CD4-positive, alpha-beta memory T cell (primary cell): Measurements from ENCODE around the gene CAPRIN2. TPM values are rescaled to one million over a fixed set of nuclear protein-coding genes. Genes with fewer than 3 reads are reported as not detected.

Experiments used
- CTCF ChIA-PET: fragments of 350-600 bp; sonication (Branson Sonifier 250); formaldehyde crosslinking; loops from one replicate; lab custom pipeline; 2021; ENCODE audit warnings: inconsistent platforms; ENCODE audit not compliant: partially characterized antibody; lab: Charles Lee
- POLR2A ChIA-PET: fragments of 350-600 bp; sonication (Branson Sonifier 250); formaldehyde crosslinking; loops from one replicate; lab custom pipeline; 2021; ENCODE audit not compliant: partially characterized antibody; lab: Charles Lee
- DNase-seq, 5 donors: peaks; one replicate each; pipeline versions ENCODE4 v3.0.0 to v3.0.0-alpha.2; 2020 to 2022; ENCODE audit warnings: mixed read lengths in 1 of 5
- H3K27ac ChIP-seq: one replicate; pipeline ENCODE4 v1.7.0; 2013; ENCODE audit warnings: low read depth, low read length
- H3K27me3 ChIP-seq: 2 replicates; pipeline ENCODE4 v1.7.0; 2013; ENCODE audit warnings: mild to moderate bottlenecking, low read length, moderate library complexity; ENCODE audit not compliant: insufficient read depth
- H3K36me3 ChIP-seq: 2 replicates; pipeline ENCODE4 v1.7.0; 2013; ENCODE audit warnings: mild to moderate bottlenecking, low read length, moderate library complexity; ENCODE audit not compliant: insufficient read depth
- H3K4me1 ChIP-seq: 2 replicates; pipeline ENCODE4 v1.7.0; 2013; ENCODE audit warnings: mild to moderate bottlenecking, low read length, moderate library complexity; ENCODE audit not compliant: insufficient read depth
- H3K4me3 ChIP-seq, 2 donors: one replicate each; pipeline ENCODE4 v1.7.0; 2013; ENCODE audit warnings: low read length in 2 of 2, mild to moderate bottlenecking in 1 of 2
- H3K9me3 ChIP-seq, 2 donors: one replicate each; pipeline ENCODE4 v1.7.0; 2013; ENCODE audit warnings: low read length in 2 of 2, control low read depth in 1 of 2; ENCODE audit not compliant: control insufficient read depth in 1 of 2
- H3K27ac Mint-ChIP-seq, 7 donors: one replicate each; pipeline ENCODE4 v1.8.0; 2020 to 2021; ENCODE audit warnings: mixed read lengths in 7 of 7, mild to moderate bottlenecking in 6 of 7, inconsistent platforms in 3 of 7, moderate library complexity in 3 of 7
- H3K27me3 Mint-ChIP-seq, 2 donors: one replicate each; pipeline ENCODE4 v1.8.0; 2020 to 2021; ENCODE audit warnings: mixed read lengths in 2 of 2
- H3K36me3 Mint-ChIP-seq, 2 donors: one replicate each; pipeline ENCODE4 v1.8.0; 2020 to 2021; ENCODE audit warnings: mixed read lengths in 2 of 2, inconsistent platforms in 1 of 2, mild to moderate bottlenecking in 1 of 2
- H3K4me1 Mint-ChIP-seq, 4 donors: one replicate each; pipeline ENCODE4 v1.8.0; 2020 to 2021; ENCODE audit warnings: mixed read lengths in 4 of 4, mild to moderate bottlenecking in 1 of 4
- H3K4me3 Mint-ChIP-seq, 8 donors: one replicate each; pipeline ENCODE4 v1.8.0; 2020 to 2021; ENCODE audit warnings: mixed read lengths in 8 of 8, mild to moderate bottlenecking in 7 of 8, moderate library complexity in 6 of 8, inconsistent platforms in 3 of 8
- H3K9me3 Mint-ChIP-seq, 8 donors: one replicate each; pipeline ENCODE4 v1.8.0; 2020 to 2021; ENCODE audit warnings: mixed read lengths in 8 of 8, mild to moderate bottlenecking in 5 of 8, inconsistent platforms in 3 of 8, moderate library complexity in 1 of 8
- intact Hi-C: fragments of 100-400 bp; cut with micrococcal nuclease; formaldehyde crosslinking; loops from one replicate; pipeline ENCODE4 v1.15.1; 2023
- polyA plus RNA-seq, 2 donors: library from polyadenylated mRNA; unstranded; fragments of 300-500 nt; fragmentation: Illumina TruSeq; gene quantifications; one replicate each; pipeline ENCODE4 v1.2.3, GENCODE V29; 2021
- total RNA-seq, 2 experiments: library from RNA; stranded (reverse); gene quantifications; one replicate each; pipeline ENCODE4 v1.2.3, GENCODE V29; 2021

CAPRIN2 gene
- total and polyA plus RNA-seq, 4 experiments from 2014 or later: 4.5 to 47.0 (median 25.8) TPM

- intact Hi-C loops: loop anchor here (10.0 kb wide), 1 partner anchor 1978 kb away; the partner anchor contains the start of gene DNM1L
- Mint-ChIP-seq H3K4me3 (peak overlapping the region; percentile 96 to 98 (median 98)), H3K4me1 (peaks cover 25 to 46% (median 37%) of the 10 kb centered on the region in 4 donors), H3K27me3 (no peaks in the 10 kb centered on the region), H3K27ac (peak overlapping the region in 4 of 7 donors; percentile 92 to 97 (median 95)), H3K9me3 (no peaks in the 10 kb centered on the region), H3K36me3 (peaks cover 4 to 17% of the 10 kb centered on the region in 2 donors)
- CTCF ChIA-PET: interaction anchor here (0.9 to 1.2 kb wide), 3 partner anchors 13 to 1379 kb away, joined by 3 to 5 read pairs (median 4); partner anchors contain the start of gene CAPRIN2
- peak overlapping the region; percentile 86 to 99 for H3K4me3 ChIP-seq
- POLR2A ChIA-PET: interaction anchor here (0.6 to 5.0 kb wide), 3 partner anchors 58 to 1315 kb away, joined by 5 to 43 read pairs (median 5); partner anchors contain the start of genes CAPRIN2 and ERGIC2
- H3K9me3 ChIP-seq: no peaks in the 10 kb centered on the region
- H3K36me3 ChIP-seq: no peaks in the 10 kb centered on the region
- peak in 1 of 5 donors; percentile 1 for DNase-seq
- peak overlapping the region; percentile 63 for H3K27ac ChIP-seq
- H3K4me1 ChIP-seq: peaks cover 35% of the 10 kb centered on the region
- H3K27me3 ChIP-seq: no peaks in the 10 kb centered on the region
Measured at GRCh38 chr12:30696486-30696885, 58.3 kb downstream of the CAPRIN2 start.

GRCh38 chr12:30696103-30696408 is 58.7 kb downstream of the CAPRIN2 start:
- H3K9me3 Mint-ChIP-seq: no peaks in the 10 kb centered on the region
- no peaks in the 10 kb centered on the region for H3K27me3 ChIP-seq
- peaks cover 4 to 17% of the 10 kb centered on the region in 2 donors for H3K36me3 Mint-ChIP-seq
- ChIA-PET POLR2A (interaction anchor here (0.6 to 5.0 kb wide), 4 partner anchors 47 to 1315 kb away, joined by 3 to 43 read pairs (median 5); partner anchors contain the start of genes CAPRIN2 and ERGIC2), CTCF (interaction anchor here (0.7 to 2.4 kb wide), 9 partner anchors 11 to 1984 kb away, joined by 3 to 12 read pairs (median 4); partner anchors contain the start of gene CAPRIN2)
- peaks cover 28 to 48% (median 39%) of the 10 kb centered on the region in 4 donors for H3K4me1 Mint-ChIP-seq
- H3K27ac Mint-ChIP-seq: peak overlapping the region; percentile 88 to 97 (median 95)
- intact Hi-C loops: loop anchor here (10.0 kb wide), 1 partner anchor 1979 kb away; the partner anchor contains the start of gene DNM1L
- peak overlapping the region; percentile 96 to 98 (median 98) for H3K4me3 Mint-ChIP-seq
- H3K27me3 Mint-ChIP-seq: no peaks in the 10 kb centered on the region
- peak overlapping the region; percentile 63 for H3K27ac ChIP-seq
- no peak for DNase-seq
- H3K4me1 ChIP-seq: peaks cover 35% of the 10 kb centered on the region
- peak overlapping the region; percentile 86 to 99 for H3K4me3 ChIP-seq
- no peaks in the 10 kb centered on the region for H3K9me3 ChIP-seq
- H3K36me3 ChIP-seq: no peaks in the 10 kb centered on the region

DNA sequence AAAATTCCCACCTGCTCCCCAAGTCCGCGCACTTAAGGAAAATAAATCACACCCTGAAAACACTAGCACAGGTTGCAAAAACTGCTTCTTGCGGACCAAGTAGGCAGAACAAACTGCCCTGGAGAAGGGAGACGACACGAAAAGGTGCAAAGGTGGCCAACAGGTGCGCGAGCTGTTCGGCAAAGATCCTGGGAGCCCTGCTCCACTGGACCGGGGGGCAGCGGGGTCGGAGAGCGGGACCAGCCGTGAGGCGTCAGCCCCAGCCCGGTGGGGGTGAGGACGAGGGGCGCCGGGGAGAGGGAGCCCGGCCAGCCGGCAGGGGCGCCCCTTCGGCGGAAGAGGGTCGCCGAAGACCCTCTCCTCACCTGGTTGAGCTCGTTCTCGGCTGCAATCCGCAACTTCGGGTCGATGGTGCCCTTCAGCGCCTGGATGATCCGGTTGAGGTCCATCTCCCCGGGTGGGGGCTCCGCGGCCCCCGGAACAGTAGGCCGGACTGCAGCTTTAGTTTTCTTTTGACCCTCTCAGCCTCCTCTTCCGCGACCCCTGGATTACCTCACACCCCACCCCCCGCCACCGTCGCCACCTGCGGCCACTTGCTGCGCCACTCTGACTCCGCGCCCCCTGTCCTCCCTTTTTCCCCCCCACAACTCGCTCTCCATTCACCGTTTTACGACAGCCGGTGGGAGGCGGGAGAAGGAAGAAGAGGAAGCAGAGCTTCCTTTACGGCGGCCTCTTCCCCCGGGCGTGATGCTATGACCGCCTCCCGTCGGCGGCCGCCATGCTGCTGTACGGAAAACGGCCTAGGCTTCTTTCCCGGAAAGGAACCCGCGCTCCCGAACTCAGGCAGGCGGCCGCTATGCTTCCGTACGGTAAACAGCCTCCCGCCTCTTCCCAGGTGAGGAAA is 59.3 kb downstream of the CAPRIN2 start, which contains the start of gene IPO8:
Gene IPO8 (minus strand): TSS at position 671 of the 904 bp plus-strand sequence. CDS start 222 bp downstream, at position 449.
- ChIA-PET POLR2A (interaction anchor here (0.8 to 5.0 kb wide), 5 partner anchors 12 to 1314 kb away, joined by 3 to 43 read pairs (median 3); partner anchors contain the start of genes CAPRIN2 and ERGIC2), CTCF (interaction anchor here (0.7 to 2.4 kb wide), 11 partner anchors 11 to 1985 kb away, joined by 3 to 12 read pairs (median 4); partner anchors contain the start of gene CAPRIN2)
- peaks cover 4 to 17% of the 10 kb centered on the region in 2 donors for H3K36me3 Mint-ChIP-seq
- peak within 1 kb of the TSS; percentile 96 to 98 (median 98) for H3K4me3 Mint-ChIP-seq
- DNase-seq: peak; percentile 79 to 87 (median 81)
- Histone ChIP-seq H3K27ac (peak within 1 kb of the TSS; percentile 63), H3K36me3 (no peaks in the 10 kb centered on the region), H3K9me3 (no peaks in the 10 kb centered on the region), H3K27me3 (no peaks in the 10 kb centered on the region), H3K4me1 (peaks cover 35% of the 10 kb centered on the region), H3K4me3 (peak within 1 kb of the TSS; percentile 86 to 99)
- intact Hi-C loops: loop anchor here (1.0 to 10.0 kb wide), 5 partner anchors 59 to 1979 kb away; partner anchors contain the start of genes CAPRIN2, DDX11, DNM1L and ERGIC2
- no peaks in the 10 kb centered on the region for H3K27me3 Mint-ChIP-seq
- peaks cover 29 to 49% (median 39%) of the 10 kb centered on the region in 4 donors for H3K4me1 Mint-ChIP-seq
- H3K27ac Mint-ChIP-seq: peak within 1 kb of the TSS; percentile 88 to 97 (median 95)
- no peaks in the 10 kb centered on the region for H3K9me3 Mint-ChIP-seq

DNA sequence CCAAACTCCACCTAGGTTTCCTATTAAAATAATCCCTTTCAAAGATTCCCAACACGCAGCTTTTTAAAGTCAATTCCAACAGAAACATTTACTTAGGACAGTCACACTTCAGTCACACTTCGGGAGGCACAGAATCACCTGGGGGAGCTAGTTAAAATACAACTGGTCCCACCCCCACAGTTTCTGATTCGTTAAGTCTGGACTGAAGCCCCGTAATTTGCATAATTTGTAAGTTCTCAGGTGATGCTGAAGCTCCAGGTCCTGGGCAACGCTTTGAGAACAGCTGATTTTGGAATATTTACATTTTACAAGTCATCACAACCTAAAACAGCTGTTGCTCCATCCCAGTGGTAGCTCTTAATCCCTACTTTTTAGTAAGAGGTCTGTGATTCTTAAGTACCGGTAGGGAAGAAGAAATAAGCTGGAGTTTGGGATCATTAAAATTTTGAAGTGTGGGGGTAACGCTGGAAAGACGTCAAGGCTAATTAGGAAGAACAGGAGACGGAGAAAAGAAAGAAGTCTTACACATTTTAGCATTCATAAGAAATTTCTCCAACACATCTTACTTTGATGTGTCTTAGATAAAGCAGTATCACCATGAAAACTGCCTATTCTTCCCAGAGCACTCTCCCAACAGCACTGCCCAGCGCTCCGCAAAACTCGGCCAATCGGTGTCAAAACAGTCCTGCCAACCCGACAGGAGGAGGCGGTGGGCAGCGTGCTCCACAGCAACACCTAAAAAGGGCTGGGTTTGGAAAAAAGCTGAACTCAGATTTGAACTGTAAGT is 60.1 kb downstream of the CAPRIN2 start:
- Histone ChIP-seq H3K36me3 (no peaks in the 10 kb centered on the region), H3K4me3 (peak overlapping the region; percentile 86 to 99), H3K9me3 (no peaks in the 10 kb centered on the region), H3K4me1 (peaks cover 35% of the 10 kb centered on the region), H3K27ac (peak overlapping the region; percentile 63), H3K27me3 (no peaks in the 10 kb centered on the region)
- ChIA-PET CTCF (interaction anchor here (0.7 to 2.4 kb wide), 9 partner anchors 10 to 1175 kb away, joined by 3 to 12 read pairs (median 4); partner anchors contain the start of gene CAPRIN2), POLR2A (interaction anchor here (1.0 to 5.0 kb wide), 3 partner anchors 11 to 59 kb away, joined by 3 to 43 read pairs (median 3); partner anchors contain the start of gene CAPRIN2)
- DNase-seq: peak in 3 of 5 donors; percentile 3 to 4 (median 4)
- peaks cover 8 to 17% of the 10 kb centered on the region in 2 donors for H3K36me3 Mint-ChIP-seq
- intact Hi-C loops: loop anchor here (1.0 to 10.0 kb wide), 5 partner anchors 60 to 1980 kb away; partner anchors contain the start of genes CAPRIN2, DDX11, DNM1L and ERGIC2
- H3K4me3 Mint-ChIP-seq: peak overlapping the region; percentile 94 to 98 (median 98)
- no peaks in the 10 kb centered on the region for H3K9me3 Mint-ChIP-seq
- peaks cover 30 to 50% (median 42%) of the 10 kb centered on the region in 4 donors for H3K4me1 Mint-ChIP-seq
- H3K27ac Mint-ChIP-seq: peak overlapping the region; percentile 79 to 96 (median 92)
- H3K27me3 Mint-ChIP-seq: no peaks in the 10 kb centered on the region

DNA sequence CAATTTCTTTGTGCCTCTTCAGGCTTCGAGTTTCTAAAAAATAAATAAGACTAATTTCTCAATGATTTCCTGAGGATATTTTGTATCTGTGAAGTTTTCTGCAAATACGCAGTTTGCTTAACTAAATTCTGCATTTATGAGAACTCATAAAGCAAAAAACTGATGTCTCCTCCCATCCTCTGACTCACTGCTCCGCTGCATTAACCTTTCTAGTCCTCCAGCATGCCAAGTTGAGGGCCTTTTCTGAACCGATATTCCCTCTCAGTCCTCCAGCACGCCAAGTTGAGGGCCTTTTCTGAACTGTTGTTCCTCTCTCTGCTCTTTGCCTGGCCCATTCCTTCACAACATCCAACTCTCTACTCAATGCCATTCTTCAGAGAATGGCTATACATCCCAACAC is 62.3 kb downstream of the CAPRIN2 start:
- intact Hi-C loops: loop anchor here (10.0 kb wide), 1 partner anchor 1982 kb away; the partner anchor contains the start of gene DNM1L
- Histone ChIP-seq H3K9me3 (no peaks in the 10 kb centered on the region), H3K27ac (no peak overlapping the region), H3K27me3 (no peaks in the 10 kb centered on the region), H3K4me1 (peaks cover 35% of the 10 kb centered on the region), H3K36me3 (no peaks in the 10 kb centered on the region), H3K4me3 (no peak overlapping the region)
- Mint-ChIP-seq H3K4me3 (peak overlapping the region in 2 of 8 donors; percentile 1 to 47), H3K27me3 (no peaks in the 10 kb centered on the region), H3K27ac (peak overlapping the region in 2 of 7 donors; percentile 77 to 80), H3K4me1 (peaks cover 33 to 53% (median 43%) of the 10 kb centered on the region in 4 donors), H3K36me3 (peaks cover 10 to 20% of the 10 kb centered on the region in 2 donors), H3K9me3 (no peaks in the 10 kb centered on the region)
- POLR2A ChIA-PET: no interaction called here
- DNase-seq: no peak
- CTCF ChIA-PET: interaction anchor here (1.2 kb wide), 1 partner anchor 63 kb away, joined by 3 read pairs; the partner anchor contains the start of gene CAPRIN2
